Spleen (tissue), 11 donors: ENCODE measurements around the gene ECT2. TPM values are rescaled to one million over a fixed set of nuclear protein-coding genes. Genes with fewer than 3 reads are reported as not detected.

Experiments
- DNase-seq: peaks from one replicate; pipeline ENCODE4 v3.0.0-alpha.2; 2020
- H3K27ac ChIP-seq, 8 donors: fragments of 200-600 bp; sonication (generic) in 7 of 8; 1 replicate in 4 of 8; 2 replicates in 4 of 8; pipeline versions ENCODE4 v1.5.0 to v1.8.0; 2016 to 2021; ENCODE audit warnings: inconsistent platforms in 4 of 8, mild to moderate bottlenecking in 4 of 8, moderate library complexity in 1 of 8
- H3K27me3 ChIP-seq, 7 donors: fragments of 200-600 bp; sonication (generic) in 6 of 7; replicated peaks in 1 of 7; 1 replicate in 4 of 7; 2 replicates in 3 of 7; pipeline versions ENCODE4 v1.5.0 to v1.8.0; 2016 to 2021; ENCODE audit warnings: inconsistent platforms in 3 of 7, mild to moderate bottlenecking in 1 of 7
- H3K36me3 ChIP-seq, 6 donors: fragments of 200-600 bp; sonication (generic) in 5 of 6; 1 replicate in 4 of 6; 2 replicates in 2 of 6; pipeline versions ENCODE4 v1.5.0 to v1.8.0; 2016 to 2021; ENCODE audit warnings: inconsistent platforms in 2 of 6
- H3K4me1 ChIP-seq, 6 donors: fragments of 200-600 bp; sonication (generic) in 5 of 6; 1 replicate in 3 of 6; 2 replicates in 3 of 6; pipeline versions ENCODE4 v1.5.0 to v1.8.0; 2016 to 2021; ENCODE audit warnings: inconsistent platforms in 3 of 6
- H3K4me3 ChIP-seq, 8 donors: fragments of 200-600 bp; sonication (generic) in 7 of 8; 1 replicate in 4 of 8; 2 replicates in 4 of 8; pipeline versions ENCODE4 v1.5.0 to v1.8.0; 2016 to 2021; ENCODE audit warnings: inconsistent platforms in 4 of 8, mild to moderate bottlenecking in 4 of 8, moderate library complexity in 2 of 8
- H3K9me3 ChIP-seq, 8 donors: fragments of 200-600 bp; sonication (generic) in 7 of 8; 1 replicate in 4 of 8; 2 replicates in 4 of 8; pipeline versions ENCODE4 v1.5.0 to v1.8.0; 2016 to 2021; ENCODE audit warnings: inconsistent platforms in 4 of 8
- CTCF ChIP-seq, 11 experiments: fragments of 200-600 bp in 7 of 11; fragments of 450-650 bp in 4 of 11; sonication (generic) in 4 of 11; IDR thresholded peaks in 8 of 11; conservative IDR thresholded peaks in 3 of 11; 1 replicate in 7 of 11; 2 replicates in 4 of 11; pipeline versions ENCODE4 v1.4.0 to v1.8.0; 2016 to 2021; ENCODE audit warnings: antibody characterized with exemption in 11 of 11, inconsistent platforms in 4 of 11, mild to moderate bottlenecking in 1 of 11
- POLR2A ChIP-seq, 3 donors: fragments of 450-650 bp; IDR thresholded peaks; one replicate each; pipeline ENCODE4 v1.5.1; 2017; ENCODE audit warnings: antibody characterized with exemption in 3 of 3, mild to moderate bottlenecking in 1 of 3
- POLR2AphosphoS5 ChIP-seq, 3 donors: sonication (generic); formaldehyde crosslinking; IDR thresholded peaks; one replicate each; pipeline ENCODE4 v1.5.1; 2017; ENCODE audit warnings: antibody characterized with exemption in 3 of 3
- WGBS, 5 donors: extraction: QIAGEN DNeasy Blood & Tissue Kit in 3 of 5; methylation state at CpG; one replicate each; pipeline versions ENCODE4 v1.1.5 to v1.1.7; 2013 to 2018; 5-methylcytosine and 5-hydroxymethylcytosine counted together
- intact Hi-C: fragments of 100-400 bp; cut with DNase I; formaldehyde crosslinking; loops from one replicate; pipeline ENCODE4 v1.15.0; 2023; ENCODE audit warnings: low total_unique reads
- polyA plus RNA-seq, 3 donors: library from polyadenylated mRNA; stranded (reverse); fragments of 200-250 nt; gene quantifications; one replicate each; pipeline ENCODE4 v1.2.1, GENCODE V29; 2013
- total RNA-seq, 7 donors: library from RNA; depleted of rRNA in 3 of 7; stranded (reverse); fragments of >200 nt in 3 of 7; fragmentation: NEBNext Ultra II Directional in 4 of 7; extraction: Animal tissue kit (Norgen Biotek cat#: 25700) in 4 of 7; gene quantifications; one replicate each; pipeline versions ENCODE4 v1.1.0 to v1.2.1, GENCODE V29; 2016 to 2021
- donor health status: healthy with polysubstance abuse.
- donor health status: DM: no; HTN: no; CAD: no; lungs with moderate emphysema.
- donor health status: DM: no; HTN: no; CAD: no.
- donor health status: Bipolar disorder and iron deficiency.
- donor health status: healthy.
- donor health status: DM: no; HTN: no; CAD: no.
- donor health status: DM: yes; HTN: yes; CAD: no.

The ECT2 gene
- total and polyA plus RNA-seq, 10 donors: 2.2 to 19.1 (median 9.7) TPM

DNA sequence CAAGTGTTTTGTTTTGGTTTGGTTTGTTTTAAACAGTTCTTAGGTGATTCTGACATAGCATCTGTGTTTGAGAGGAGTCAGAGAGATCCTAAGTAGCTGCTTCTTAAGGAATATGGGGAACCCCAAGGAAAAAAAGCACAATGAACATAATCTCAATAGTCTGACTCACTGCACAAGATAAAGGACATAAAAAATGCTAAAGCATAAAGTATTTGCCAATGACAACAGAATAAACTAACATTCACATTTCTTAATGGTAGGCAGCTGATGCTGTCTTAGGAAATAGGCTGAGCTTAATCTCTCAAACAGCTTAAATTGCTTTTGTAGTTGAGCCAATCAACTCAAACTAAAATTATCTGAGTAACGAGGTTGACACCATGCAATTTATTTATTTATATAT lies 42.6 kb upstream of the ECT2 start:
- no peak for TF ChIP-seq POLR2AphosphoS5 (IDR thresholded peaks at IDR 0.05)
- TF ChIP-seq POLR2A (IDR thresholded peaks at IDR 0.05): no peak
- no peak for TF ChIP-seq CTCF (IDR thresholded peaks at IDR 0.05 in 8 of 11, conservative IDR thresholded peaks at IDR 0.05 in 3 of 11)
- DNase-seq: no peak
- intact Hi-C loops: no loop called here
- Histone ChIP-seq H3K4me3 (no peak overlapping the region), H3K27ac (no peak overlapping the region), H3K9me3 (no peaks in the 10 kb centered on the region), H3K27me3 (no peaks in the 10 kb centered on the region), H3K36me3 (no peaks in the 10 kb centered on the region), H3K4me1 (peaks cover 10 to 42% (median 21%) of the 10 kb centered on the region in 6 donors)
- WGBS, 5 donors: 89 to 100% (median 91%) methylated on average over 1 of the region's 1 CpG

- TF ChIP-seq POLR2AphosphoS5 (IDR thresholded peaks at IDR 0.05): no peak
- no peak for TF ChIP-seq CTCF (IDR thresholded peaks at IDR 0.05 in 8 of 11, conservative IDR thresholded peaks at IDR 0.05 in 3 of 11)
- TF ChIP-seq POLR2A (IDR thresholded peaks at IDR 0.05): no peak
- intact Hi-C loops: no loop called here
- 84 to 90% (median 87%) methylated on average over 2 of the region's 2 CpGs for WGBS, 5 donors
- H3K9me3 ChIP-seq: no peaks in the 10 kb centered on the region
- no peak for DNase-seq
- H3K4me1 ChIP-seq: peaks cover 10 to 42% (median 21%) of the 10 kb centered on the region in 6 donors
- H3K27ac ChIP-seq: peak overlapping the region in 3 of 8 donors; percentile 84 to 88 (median 87)
- H3K4me3 ChIP-seq: peak overlapping the region in 4 of 8 donors; percentile 69 to 86 (median 79)
- H3K36me3 ChIP-seq: no peaks in the 10 kb centered on the region
- H3K27me3 ChIP-seq: no peaks in the 10 kb centered on the region
Measured at GRCh38 chr3:172708921-172709773, 41.4 kb upstream of the ECT2 start.

DNA sequence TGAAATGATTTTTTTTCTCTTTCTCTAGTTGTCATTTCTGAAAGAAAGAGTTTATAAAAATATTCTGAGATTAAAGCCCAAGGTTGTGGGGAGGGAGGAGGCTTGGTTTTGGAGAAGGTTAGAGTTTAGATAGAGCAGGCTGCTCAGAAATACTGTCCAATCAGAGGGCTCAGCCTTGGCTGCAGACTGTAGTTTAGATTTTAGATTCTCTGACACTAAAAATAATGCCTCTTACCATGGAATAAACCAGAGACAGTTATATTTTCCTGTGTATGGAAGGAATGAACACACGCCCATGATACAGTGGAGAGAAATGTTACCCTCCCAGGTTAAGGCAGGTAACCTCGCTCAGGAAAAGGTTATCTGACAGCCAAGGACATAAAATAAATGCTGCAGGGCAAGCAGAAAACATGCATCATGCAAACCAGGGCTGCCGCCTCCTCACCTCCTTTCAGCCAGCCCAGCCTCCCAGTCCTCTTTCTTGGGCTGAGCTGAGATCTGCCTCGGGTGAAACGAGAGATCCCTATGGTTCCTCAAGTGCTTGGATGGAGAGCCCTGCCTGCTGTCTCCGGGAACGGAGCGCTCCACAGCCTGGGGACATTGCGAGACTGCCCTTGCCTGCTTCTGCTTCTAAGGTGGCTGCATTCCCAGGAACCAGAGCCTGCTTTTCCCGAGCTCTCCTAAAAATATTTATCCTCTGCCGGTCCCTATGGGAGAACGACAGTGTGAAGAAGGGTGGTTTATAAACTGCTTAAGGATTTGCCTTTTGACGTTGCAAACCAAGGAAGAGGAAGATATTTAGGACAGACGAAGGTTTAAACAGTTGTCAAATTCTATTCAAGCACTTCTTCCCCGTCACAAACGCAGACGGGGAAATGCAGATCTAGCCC lies 40.5 kb upstream of the ECT2 start:
- 4 to 7% (median 5%) methylated on average over 16 to 17 of the region's 17 CpGs for WGBS, 5 donors
- H3K27me3 ChIP-seq: no peaks in the 10 kb centered on the region
- H3K9me3 ChIP-seq: no peaks in the 10 kb centered on the region
- TF ChIP-seq POLR2A (IDR thresholded peaks at IDR 0.05): no peak
- H3K36me3 ChIP-seq: no peaks in the 10 kb centered on the region
- DNase-seq: peak; percentile 77
- peak overlapping the region; percentile 58 to 88 (median 84) for H3K27ac ChIP-seq
- intact Hi-C loops: no loop called here
- H3K4me1 ChIP-seq: peaks cover 10 to 42% (median 21%) of the 10 kb centered on the region in 6 donors
- H3K4me3 ChIP-seq: peak overlapping the region; percentile 69 to 92 (median 80)

- Histone ChIP-seq H3K9me3 (no peaks in the 10 kb centered on the region), H3K36me3 (no peaks in the 10 kb centered on the region), H3K4me3 (peak within 1 kb of the TSS; percentile 69 to 92 (median 80)), H3K27me3 (no peaks in the 10 kb centered on the region), H3K4me1 (peaks cover 10 to 44% (median 21%) of the 10 kb centered on the region in 6 donors), H3K27ac (peak within 1 kb of the TSS; percentile 58 to 88 (median 84))
- DNase-seq: peak; percentile 96
- intact Hi-C loops: no loop called here
- peak; percentile 42 to 94 (median 62) for TF ChIP-seq POLR2A (IDR thresholded peaks at IDR 0.05)
- TF ChIP-seq POLR2AphosphoS5 (IDR thresholded peaks at IDR 0.05): peak; percentile 93 to 98 (median 95)
- TF ChIP-seq CTCF (IDR thresholded peaks at IDR 0.05 in 8 of 11, conservative IDR thresholded peaks at IDR 0.05 in 3 of 11): peak; percentile 58 to 90 (median 84)
- WGBS, 5 donors: 0 to 2% (median 1%) methylated on average over 32 to 41 of the region's 41 CpGs
Measured at GRCh38 chr3:172710664-172711453, 39.7 kb upstream of the ECT2 start, which contains the start of gene NCEH1. NCEH1 (minus strand) TSS chr3:172711067; CDS start chr3:172710984, 83 bp downstream.
